ENCODE results near the gene APOM. TPM values are rescaled to one million over a fixed set of nuclear protein-coding genes. Genes with fewer than 3 reads are reported as not detected.

The APOM gene
- total RNA-seq = 0.29 and 0.65 TPM in 2 replicates

DNA sequence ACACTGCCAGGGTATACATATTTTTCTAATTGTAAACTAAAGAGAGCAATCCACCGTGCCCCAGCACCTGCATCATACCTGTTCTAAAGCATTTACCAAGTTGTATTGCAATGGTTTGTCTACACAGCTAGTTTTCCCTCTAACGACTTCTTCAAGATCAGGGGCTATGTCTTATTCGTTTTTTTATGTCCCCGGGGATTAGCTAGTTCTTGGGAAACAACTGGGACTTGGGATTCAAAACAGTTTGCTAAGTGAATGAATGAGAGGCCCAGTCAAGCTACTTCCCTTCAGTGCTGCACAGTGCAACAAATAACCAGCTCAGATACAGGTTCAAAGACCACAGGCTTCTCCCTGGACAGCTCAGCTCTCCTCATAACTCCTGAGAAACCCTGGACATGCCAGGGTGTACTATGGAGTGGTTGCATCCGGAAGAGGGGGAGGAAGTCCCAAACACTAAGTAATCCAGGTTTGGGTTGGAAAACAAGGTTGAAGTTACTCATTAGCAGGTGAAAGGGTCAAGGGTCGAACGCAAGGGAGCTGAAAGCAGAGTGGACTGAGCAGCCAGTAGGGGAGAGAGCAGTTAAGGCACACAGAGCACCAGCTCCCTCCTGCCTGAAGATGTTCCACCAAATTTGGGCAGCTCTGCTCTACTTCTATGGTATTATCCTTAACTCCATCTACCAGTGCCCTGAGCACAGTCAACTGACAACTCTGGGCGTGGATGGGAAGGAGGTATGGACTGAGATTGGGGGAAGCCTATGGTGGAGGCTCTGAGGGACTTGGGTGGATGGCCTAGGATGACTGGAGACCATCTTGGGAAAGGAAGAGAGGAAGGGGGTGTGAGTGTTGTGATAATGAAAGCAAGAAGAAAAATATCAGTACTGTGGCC lies at the start of gene APOM:
Gene APOM (plus strand): TSS at position 546 of the 889 bp plus-strand sequence. CDS start 73 bp downstream, at position 619.

GRCh38 chr6:31614684-31615578 lies 40.8 kb upstream of the APOM start, which contains the start of gene AIF1:
TSS of gene AIF1 (plus strand) at chr6:31615234. CDS start at chr6:31615330, 96 bp downstream.

GRCh38 chr6:31620586-31621319 lies 34.9 kb upstream of the APOM start, which contains the start of gene PRRC2A:
TSS of gene PRRC2A (plus strand) at chr6:31620715. CDS start at chr6:31622790, 2,075 bp downstream.

DNA sequence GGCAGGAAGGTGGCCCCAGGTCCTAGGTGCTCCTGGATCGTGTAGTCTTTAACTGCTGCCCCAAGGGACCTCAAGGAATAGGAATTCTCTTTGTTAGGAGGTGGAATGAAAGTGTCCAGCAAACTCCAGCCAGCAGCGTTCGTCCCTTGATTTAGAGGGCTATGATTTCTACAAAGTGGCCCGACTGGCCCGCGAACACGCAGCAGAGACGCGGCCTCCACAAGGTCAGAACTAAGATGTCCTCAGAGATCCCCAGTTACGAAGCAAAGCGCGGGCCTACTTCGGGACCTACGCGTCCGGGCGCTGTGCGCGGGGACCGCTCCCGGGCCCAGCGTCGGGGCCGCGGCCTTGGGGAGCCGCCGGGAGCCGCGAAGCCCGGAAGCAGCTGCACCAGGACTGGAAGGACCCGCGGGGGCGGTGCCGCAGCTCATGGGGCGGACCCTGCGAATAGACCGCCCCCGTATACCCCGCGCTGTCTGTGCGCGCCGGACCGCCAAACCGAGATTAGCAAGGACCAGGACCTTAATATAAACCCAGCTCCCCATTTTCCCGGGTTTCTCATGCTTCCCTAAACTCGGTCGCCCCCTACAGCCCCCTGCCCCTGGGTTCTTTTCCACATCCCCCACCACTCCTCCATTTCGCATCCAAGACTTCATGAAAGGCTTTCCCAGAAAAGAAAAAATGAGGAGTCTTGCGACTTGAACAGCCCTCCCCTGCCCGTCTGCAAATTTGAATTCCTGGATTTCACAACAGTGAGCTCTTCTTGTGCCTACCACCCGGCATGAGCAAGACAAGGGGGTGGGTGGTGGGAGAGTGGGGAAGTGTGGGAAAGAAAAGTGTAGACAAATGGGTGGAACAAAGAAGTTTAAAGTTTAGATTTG lies 4.9 kb downstream of the APOM start, which contains the start of gene C6orf47:
Gene C6orf47 (minus strand): TSS at position 398 of the 881 bp plus-strand sequence. CDS start 831 bp downstream, outside the sequence.

GRCh38 chr6:31664790-31665500 lies 9.3 kb downstream of the APOM start, which contains the start of gene GPANK1:
TSS of gene GPANK1 (minus strand) at chr6:31664997. CDS start at chr6:31664478, 519 bp downstream.

GRCh38 chr6:31665501-31666336 lies 10.0 kb downstream of the APOM start, which contains the start of gene CSNK2B:
TSS of gene CSNK2B (plus strand) at chr6:31666080. CDS start at chr6:31666832, 752 bp downstream.

DNA sequence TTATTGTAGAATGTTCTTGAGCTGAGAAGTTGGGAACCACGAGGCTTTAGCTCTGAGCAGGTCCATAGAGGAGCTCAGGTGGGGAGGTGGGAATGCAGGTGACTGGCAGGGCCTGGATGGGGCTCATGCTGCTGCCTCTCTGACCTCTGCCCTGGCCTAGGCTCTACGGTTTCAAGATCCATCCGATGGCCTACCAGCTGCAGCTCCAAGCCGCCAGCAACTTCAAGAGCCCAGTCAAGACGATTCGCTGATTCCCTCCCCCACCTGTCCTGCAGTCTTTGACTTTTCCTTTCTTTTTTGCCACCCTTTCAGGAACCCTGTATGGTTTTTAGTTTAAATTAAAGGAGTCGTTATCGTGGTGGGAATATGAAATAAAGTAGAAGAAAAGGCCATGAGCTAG lies 14.0 kb downstream of the APOM start, which contains the start of gene LY6G5B:
Gene LY6G5B (plus strand): TSS at position 301 of the 400 bp plus-strand sequence. CDS start 975 bp downstream, outside the sequence.

GRCh38 chr6:31680226-31681134 lies 24.8 kb downstream of the APOM start, which contains the start of gene LY6G5C:
TSS of gene LY6G5C (minus strand) at chr6:31681067. CDS start at chr6:31680373, 694 bp downstream.

GRCh38 chr6:31702819-31703716 lies 47.4 kb downstream of the APOM start, which contains the start of gene ABHD16A:
TSS of gene ABHD16A (minus strand) at chr6:31703324. CDS start at chr6:31703281, 43 bp downstream.

DNA sequence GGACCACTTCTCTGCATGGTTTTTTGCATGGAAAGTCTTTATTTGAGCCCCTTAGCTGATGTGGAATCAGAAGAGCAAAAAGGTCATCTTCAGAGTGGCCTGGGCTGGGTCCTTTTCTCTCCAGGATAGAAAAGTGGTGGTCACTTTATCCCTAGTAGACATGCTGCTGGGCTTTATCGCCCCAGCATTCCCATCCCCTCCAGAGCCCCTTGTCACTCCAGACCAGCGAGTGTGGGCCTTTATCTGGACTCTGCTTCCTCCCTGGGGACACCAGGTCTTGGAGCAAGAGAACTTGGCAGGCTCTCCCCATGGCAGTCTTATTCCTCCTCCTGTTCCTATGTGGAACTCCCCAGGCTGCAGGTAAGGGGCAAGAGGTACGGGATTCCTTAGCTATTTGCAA lies 50.9 kb downstream of the APOM start, which contains the start of gene LY6G6F:
Gene LY6G6F (plus strand): TSS at position 268 of the 400 bp plus-strand sequence. CDS start 41 bp downstream, at position 309.

Small RNA genes lying within 50 kb of the gene (small RNA-seq; reads per million reads assigned to genes)
- gene MIR4646 (0.08 reads per million), gene MIR6832 (0.21 reads per million), gene RF00019 (not detected), gene SNORA38 (92.3 reads per million, percentile 99 among the genes with 10 or more reads in this experiment), gene UQCRHP1 (not detected)

Other genes starting within 250 kb of the APOM start
- 17.6 and 24.3 TPM in 2 replicates for gene MICB, start 157.7 kb upstream of the APOM start, total RNA-seq
- gene MCCD1, start 126.9 kb upstream of the APOM start, total RNA-seq = not detected in 2 replicates
- 458 and 488 TPM in 2 replicates for gene DDX39B, start 113.9 kb upstream of the APOM start, total RNA-seq
- 0.33 and 1.2 TPM in 2 replicates for gene ATP6V1G2, start 109.3 kb upstream of the APOM start, total RNA-seq
- 24.1 and 36.9 TPM in 2 replicates for gene NFKBIL1, start 108.3 kb upstream of the APOM start, total RNA-seq
- gene LTA, start 83.6 kb upstream of the APOM start, total RNA-seq = not detected in 2 replicates
- not detected in 2 replicates for gene TNF, start 80.3 kb upstream of the APOM start, total RNA-seq
- gene LTB, start 73.5 kb upstream of the APOM start, total RNA-seq = 3.9 and 4.7 TPM in 2 replicates
- 0.48 TPM in 1 of 2 replicates, not detected in the other for gene LST1, start 69.6 kb upstream of the APOM start, total RNA-seq
- gene NCR3, start 62.9 kb upstream of the APOM start, total RNA-seq = not detected in 2 replicates
- gene AIF1, start 40.7 kb upstream of the APOM start, total RNA-seq = not detected in 2 replicates
- gene PRRC2A, start 35.2 kb upstream of the APOM start, total RNA-seq = 91.2 and 102 TPM in 2 replicates
- gene BAG6, start 3.2 kb upstream of the APOM start, total RNA-seq = 239 and 265 TPM in 2 replicates
- gene C6orf47, start 4.9 kb downstream of the APOM start, total RNA-seq = 20.6 and 21.4 TPM in 2 replicates
- gene GPANK1, start 9.1 kb downstream of the APOM start, total RNA-seq = 15.1 and 17.3 TPM in 2 replicates
- gene CSNK2B, start 10.2 kb downstream of the APOM start, total RNA-seq = 205 and 210 TPM in 2 replicates
- 4.2 and 6.1 TPM in 2 replicates for gene LY6G5B, start 14.1 kb downstream of the APOM start, total RNA-seq
- 1.3 and 2.4 TPM in 2 replicates for gene LY6G5C, start 25.2 kb downstream of the APOM start, total RNA-seq
- gene ABHD16A, start 47.4 kb downstream of the APOM start, total RNA-seq = 37.9 and 40.5 TPM in 2 replicates
- not detected in 2 replicates for gene LY6G6F, start 51.0 kb downstream of the APOM start, total RNA-seq
- not detected in 2 replicates for gene LY6G6D, start 59.5 kb downstream of the APOM start, total RNA-seq
- not detected in 2 replicates for gene LY6G6C, start 65.9 kb downstream of the APOM start, total RNA-seq
- gene MPIG6B, start 67.5 kb downstream of the APOM start, total RNA-seq = not detected in 2 replicates
- 87.2 and 113 TPM in 2 replicates for gene DDAH2, start 73.4 kb downstream of the APOM start, total RNA-seq
- 800 and 906 TPM in 2 replicates for gene CLIC1, start 80.6 kb downstream of the APOM start, total RNA-seq
- gene MSH5, start 84.1 kb downstream of the APOM start, total RNA-seq = 12.7 and 18.8 TPM in 2 replicates
- 2.1 TPM in 1 of 2 replicates, not detected in the other for gene SAPCD1, start 106.8 kb downstream of the APOM start, total RNA-seq
- gene VWA7, start 121.4 kb downstream of the APOM start, total RNA-seq = 0.10 and 0.65 TPM in 2 replicates
- gene VARS1, start 139.9 kb downstream of the APOM start, total RNA-seq = 78.5 and 88.8 TPM in 2 replicates
- gene LSM2, start 151.1 kb downstream of the APOM start, total RNA-seq = 42.8 and 45.1 TPM in 2 replicates
- gene HSPA1L, start 159.4 kb downstream of the APOM start, total RNA-seq = 0.98 and 1.1 TPM in 2 replicates
- gene HSPA1A, start 159.6 kb downstream of the APOM start, total RNA-seq = 53.3 and 53.9 TPM in 2 replicates
- gene HSPA1B, start 171.8 kb downstream of the APOM start, total RNA-seq = 37.2 and 55.5 TPM in 2 replicates
- 53.2 and 55.9 TPM in 2 replicates for gene NEU1, start 206.9 kb downstream of the APOM start, total RNA-seq
- gene SLC44A4, start 223.1 kb downstream of the APOM start, total RNA-seq = under 0.01 and 0.29 TPM in 2 replicates
- gene EHMT2, start 241.8 kb downstream of the APOM start, total RNA-seq = 37.7 and 51.6 TPM in 2 replicates
- gene ZBTB12, start 246.2 kb downstream of the APOM start, total RNA-seq = 1.5 and 2.6 TPM in 2 replicates